ENCODE measurements around the gene LY6G6F.

LY6G6F gene

DNA sequence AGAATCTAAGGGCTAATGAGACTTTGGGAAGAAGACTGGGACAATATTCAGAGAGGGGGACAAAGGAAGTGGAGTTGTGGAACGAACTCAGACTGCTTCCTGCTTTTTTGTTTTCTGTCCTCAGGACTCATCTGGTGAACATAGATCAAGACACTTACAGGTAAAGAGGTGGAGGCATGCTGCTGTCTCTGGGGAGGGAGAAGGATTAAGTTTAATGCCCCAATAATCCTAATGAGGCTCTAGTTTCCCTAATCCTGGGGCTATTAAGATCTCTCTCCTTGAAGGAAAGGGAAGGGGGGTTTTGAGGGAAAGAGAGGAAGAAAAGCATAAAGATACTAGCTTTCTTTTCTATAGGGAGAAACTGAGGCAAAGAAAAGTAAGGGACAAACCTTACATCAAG lies 37.8 kb downstream of the LY6G6F start:
- Histone ChIP-seq H3K36me3 (ENCODE audit: control insufficient read depth, insufficient read depth, low read length) (no peaks in the 10 kb centered on the region), H3K4me3 (ENCODE audit: low read length) (no peak overlapping the region), H3K9ac (ENCODE audit: low read length) (no peak overlapping the region), H3K27me3 (ENCODE audit: control insufficient read depth, insufficient read depth, low read length) (no peaks in the 10 kb centered on the region), H3K9me3 (ENCODE audit: control insufficient read depth, low read length) (no peaks in the 10 kb centered on the region), H3K4me1 (ENCODE audit: control insufficient read depth, insufficient read depth, low read length) (peaks cover 8% of the 10 kb centered on the region)

DNA sequence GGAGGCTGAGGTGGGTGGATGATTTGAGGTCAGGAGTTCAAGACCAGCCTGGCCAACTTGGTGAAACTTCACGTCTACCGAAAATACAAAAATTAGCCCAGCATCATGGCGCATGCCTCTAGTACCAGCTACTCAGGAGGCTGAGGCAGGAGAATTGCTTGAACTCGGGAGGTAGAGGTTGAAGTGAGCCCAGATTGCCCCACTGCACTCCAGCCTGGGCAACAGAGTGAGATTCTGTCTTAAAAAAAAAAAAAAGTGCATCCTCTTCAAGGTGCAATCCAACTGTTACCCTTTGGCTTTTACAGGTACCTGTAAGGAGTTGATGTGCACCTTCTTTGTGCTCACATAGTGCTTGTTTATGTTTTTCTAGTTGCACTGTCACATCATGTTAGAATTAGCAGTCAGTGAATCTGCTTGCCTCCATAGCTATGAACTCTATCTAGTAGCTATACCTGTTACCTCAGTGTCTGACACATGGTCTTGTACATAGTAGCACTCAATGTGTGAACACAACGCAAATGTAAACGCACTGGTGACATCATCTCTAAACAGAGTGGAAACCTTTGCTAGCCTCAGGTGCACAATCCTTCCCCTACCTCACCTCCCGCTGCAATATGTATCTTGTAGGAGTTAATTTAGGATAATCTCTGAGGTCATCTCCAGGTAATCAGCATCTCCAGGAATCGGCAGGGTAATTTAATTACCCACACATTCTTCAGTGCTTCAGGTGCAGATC lies 42.8 kb downstream of the LY6G6F start:
- H3K36me3 ChIP-seq (ENCODE audit: control insufficient read depth, insufficient read depth, low read length), result no peaks in the 10 kb centered on the region
- H3K27me3 ChIP-seq (ENCODE audit: control insufficient read depth, insufficient read depth, low read length), result no peaks in the 10 kb centered on the region
- no peak overlapping the region for H3K4me3 ChIP-seq (ENCODE audit: low read length)
- no peak overlapping the region for H3K9ac ChIP-seq (ENCODE audit: low read length)
- no peaks in the 10 kb centered on the region for H3K9me3 ChIP-seq (ENCODE audit: control insufficient read depth, low read length)
- no peaks in the 10 kb centered on the region for H3K4me1 ChIP-seq (ENCODE audit: control insufficient read depth, insufficient read depth, low read length)

DNA sequence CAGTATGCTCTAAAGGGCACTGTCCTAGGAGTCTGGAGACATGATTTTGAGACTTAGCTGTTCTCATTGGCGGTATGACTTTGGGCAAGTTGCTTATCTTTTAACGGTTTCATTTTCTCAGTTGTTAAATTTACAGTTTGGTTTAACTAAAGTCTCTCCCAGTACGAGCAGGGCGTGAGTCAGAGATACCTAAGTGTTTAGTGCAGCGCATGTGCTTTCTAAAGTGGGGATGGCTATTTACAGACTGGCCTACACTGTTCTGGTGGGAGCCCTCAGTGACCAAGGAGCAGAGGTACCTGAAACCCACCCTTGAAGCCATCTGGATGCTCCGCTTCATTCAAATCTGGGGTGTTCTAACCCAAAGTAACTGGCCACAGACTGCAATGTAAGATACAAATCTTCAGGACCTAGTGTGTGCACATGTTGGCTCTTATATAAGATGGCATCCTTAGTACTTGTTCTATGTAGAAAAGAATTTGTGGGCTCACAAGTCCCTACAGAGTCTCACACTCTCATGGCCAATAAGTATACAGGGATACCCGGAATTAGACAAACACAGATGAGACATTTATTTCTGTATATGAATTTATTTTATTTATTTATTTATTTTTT lies 43.9 kb downstream of the LY6G6F start:
- Histone ChIP-seq H3K36me3 (ENCODE audit: control insufficient read depth, insufficient read depth, low read length) (no peaks in the 10 kb centered on the region), H3K27me3 (ENCODE audit: control insufficient read depth, insufficient read depth, low read length) (no peaks in the 10 kb centered on the region), H3K9me3 (ENCODE audit: control insufficient read depth, low read length) (no peaks in the 10 kb centered on the region), H3K9ac (ENCODE audit: low read length) (no peak overlapping the region), H3K4me1 (ENCODE audit: control insufficient read depth, insufficient read depth, low read length) (no peaks in the 10 kb centered on the region), H3K4me3 (ENCODE audit: low read length) (no peak overlapping the region)

DNA sequence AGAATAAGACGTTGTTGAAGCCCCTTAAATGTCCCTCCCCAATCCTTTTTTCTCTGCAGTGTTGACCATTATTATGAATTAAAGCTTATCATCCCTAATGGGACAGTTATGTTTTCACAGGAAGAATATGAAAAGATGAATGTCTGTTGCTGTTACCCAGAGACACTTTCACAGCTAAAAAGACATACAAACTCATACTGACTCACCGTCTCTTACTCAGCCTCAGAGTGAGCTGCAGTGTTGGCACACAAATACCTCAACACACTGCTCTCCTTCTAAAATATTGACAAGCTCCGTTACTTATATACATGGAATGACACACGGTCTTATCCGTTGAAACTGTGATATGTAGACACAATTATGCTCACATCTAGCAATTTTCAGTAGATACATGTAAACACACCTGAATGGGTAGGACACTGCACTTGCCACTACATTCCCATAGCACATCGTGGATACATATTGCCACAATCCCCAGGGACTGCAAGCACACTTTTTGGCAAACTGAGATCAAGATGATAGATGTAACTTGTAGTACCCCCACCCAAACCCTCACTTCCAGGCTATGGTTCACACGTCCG lies 46.2 kb downstream of the LY6G6F start:
- Histone ChIP-seq H3K9ac (ENCODE audit: low read length) (no peak overlapping the region), H3K4me1 (ENCODE audit: control insufficient read depth, insufficient read depth, low read length) (no peaks in the 10 kb centered on the region), H3K4me3 (ENCODE audit: low read length) (no peak overlapping the region), H3K36me3 (ENCODE audit: control insufficient read depth, insufficient read depth, low read length) (no peaks in the 10 kb centered on the region), H3K9me3 (ENCODE audit: control insufficient read depth, low read length) (no peaks in the 10 kb centered on the region), H3K27me3 (ENCODE audit: control insufficient read depth, insufficient read depth, low read length) (no peaks in the 10 kb centered on the region)

DNA sequence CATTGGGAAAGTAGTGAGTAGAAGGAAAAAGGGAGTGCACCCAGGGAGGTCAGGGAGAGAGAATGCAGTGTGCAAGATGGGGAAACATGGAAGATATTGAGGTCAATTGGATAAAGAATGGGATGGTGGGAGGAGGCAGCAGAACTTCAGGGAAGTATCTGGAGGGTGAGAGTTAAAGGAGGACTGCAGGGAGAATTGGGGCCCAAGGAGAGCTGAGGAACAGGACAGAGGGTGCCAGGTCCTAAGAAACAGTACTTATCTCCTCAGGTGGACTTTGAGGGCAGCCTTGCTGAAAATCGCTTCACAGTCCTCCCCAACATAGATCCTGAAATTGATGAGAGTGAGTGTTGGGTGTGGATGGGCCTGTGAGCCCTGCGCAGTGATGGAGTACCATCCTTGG lies 51.6 kb downstream of the LY6G6F start:
- Histone ChIP-seq H3K9me3 (ENCODE audit: control insufficient read depth, low read length) (no peaks in the 10 kb centered on the region), H3K4me1 (ENCODE audit: control insufficient read depth, insufficient read depth, low read length) (peaks cover 13% of the 10 kb centered on the region), H3K9ac (ENCODE audit: low read length) (no peak overlapping the region), H3K27me3 (ENCODE audit: control insufficient read depth, insufficient read depth, low read length) (no peaks in the 10 kb centered on the region), H3K36me3 (ENCODE audit: control insufficient read depth, insufficient read depth, low read length) (no peaks in the 10 kb centered on the region), H3K4me3 (ENCODE audit: low read length) (no peak overlapping the region)

All from mucosa of stomach (tissue), 1 donor.